ENCODE measurements around the gene DNMT1. TPM values are rescaled to one million over a fixed set of nuclear protein-coding genes. Genes with fewer than 3 reads are reported as not detected.
"Not testable (repeated sequence)": the region's sequence is repeated elsewhere in the genome, so short reads cannot be mapped to it uniquely, and the experiment has no call there.

Gene DNMT1
- total RNA-seq, result 100 to 1,000 TPM; 337 to 352 TPM

GRCh38 chr19:10194500-10195198, at the start of gene DNMT1:
DNMT1 (minus strand) TSS chr19:10194953; CDS start chr19:10194899, 54 bp downstream.
- H3K9me3 Mint-ChIP-seq, result no peaks in the 10 kb centered on the region
- peak within 1 kb of the TSS; percentile 98 for H3K4me3 Mint-ChIP-seq
- H3K27ac Mint-ChIP-seq, result peak within 1 kb of the TSS; percentile 98
- H3K36me3 Mint-ChIP-seq, result peaks cover 33% of the 10 kb centered on the region
- H3K4me1 Mint-ChIP-seq, result peaks cover 31% of the 10 kb centered on the region
- H3K27me3 Mint-ChIP-seq, result no peaks in the 10 kb centered on the region
- DNase-seq, result peak; percentile 98

- Mint-ChIP-seq H3K27ac (no peak overlapping the region), H3K27me3 (no peaks in the 10 kb centered on the region), H3K4me1 (peaks cover 4% of the 10 kb centered on the region), H3K4me3 (no peak overlapping the region), H3K36me3 (no peaks in the 10 kb centered on the region), H3K9me3 (no peaks in the 10 kb centered on the region)
- DNase-seq, result no peak
Observed at GRCh38 chr19:10243606-10244005, 48.9 kb upstream of the DNMT1 start.

- H3K27ac Mint-ChIP-seq, H3K9me3 Mint-ChIP-seq, DNase-seq, H3K4me1 Mint-ChIP-seq, H3K4me3 Mint-ChIP-seq, H3K27me3 Mint-ChIP-seq, H3K36me3 Mint-ChIP-seq: not testable (repeated sequence)
Observed at GRCh38 chr19:10241826-10242449, 47.2 kb upstream of the DNMT1 start.

GRCh38 chr19:10238172-10238783, 43.5 kb upstream of the DNMT1 start:
- no peak for DNase-seq
- H3K9me3 Mint-ChIP-seq, result no peaks in the 10 kb centered on the region
- H3K36me3 Mint-ChIP-seq, result peaks cover 3% of the 10 kb centered on the region
- no peak overlapping the region for H3K4me3 Mint-ChIP-seq
- no peaks in the 10 kb centered on the region for H3K27me3 Mint-ChIP-seq
- peaks cover 18% of the 10 kb centered on the region for H3K4me1 Mint-ChIP-seq
- no peak overlapping the region for H3K27ac Mint-ChIP-seq

GRCh38 chr19:10237702-10238101, 42.9 kb upstream of the DNMT1 start:
- Mint-ChIP-seq H3K27ac (no peak overlapping the region), H3K4me3 (no peak overlapping the region), H3K9me3 (no peaks in the 10 kb centered on the region), H3K27me3 (no peaks in the 10 kb centered on the region), H3K36me3 (peaks cover 3% of the 10 kb centered on the region), H3K4me1 (peaks cover 18% of the 10 kb centered on the region)
- no peak for DNase-seq

GRCh38 chr19:10235409-10235808, 40.7 kb upstream of the DNMT1 start:
- Mint-ChIP-seq H3K4me1 (peaks cover 19% of the 10 kb centered on the region), H3K27ac (peak overlapping the region; percentile 68)
- H3K4me3 Mint-ChIP-seq, H3K27me3 Mint-ChIP-seq, DNase-seq, H3K36me3 Mint-ChIP-seq, H3K9me3 Mint-ChIP-seq: not testable (repeated sequence)

- H3K36me3 Mint-ChIP-seq, result peaks cover 3% of the 10 kb centered on the region
- no peaks in the 10 kb centered on the region for H3K27me3 Mint-ChIP-seq
- H3K4me1 Mint-ChIP-seq, result peaks cover 19% of the 10 kb centered on the region
- no peak overlapping the region for H3K27ac Mint-ChIP-seq
- no peak for DNase-seq
- H3K4me3 Mint-ChIP-seq, result no peak overlapping the region
- H3K9me3 Mint-ChIP-seq, result no peaks in the 10 kb centered on the region
Observed at GRCh38 chr19:10235003-10235402, 40.2 kb upstream of the DNMT1 start.

- H3K4me1 Mint-ChIP-seq, result peaks cover 24% of the 10 kb centered on the region
- no peaks in the 10 kb centered on the region for H3K9me3 Mint-ChIP-seq
- H3K4me3 Mint-ChIP-seq, result no peak overlapping the region
- H3K27me3 Mint-ChIP-seq, result no peaks in the 10 kb centered on the region
- peaks cover 3% of the 10 kb centered on the region for H3K36me3 Mint-ChIP-seq
- H3K27ac Mint-ChIP-seq, result no peak overlapping the region
- DNase-seq, result no peak
Observed at GRCh38 chr19:10233946-10234345, 39.2 kb upstream of the DNMT1 start.

- peaks cover 22% of the 10 kb centered on the region for H3K4me1 Mint-ChIP-seq
- no peak for DNase-seq
- H3K27ac Mint-ChIP-seq, result peak overlapping the region; percentile 73
- H3K4me3 Mint-ChIP-seq, result peak overlapping the region; percentile 72
- no peaks in the 10 kb centered on the region for H3K27me3 Mint-ChIP-seq
- H3K9me3 Mint-ChIP-seq, result no peaks in the 10 kb centered on the region
- H3K36me3 Mint-ChIP-seq, result peaks cover 3% of the 10 kb centered on the region
Observed at GRCh38 chr19:10231612-10232228, 37.0 kb upstream of the DNMT1 start.

GRCh38 chr19:10230861-10231611, 36.3 kb upstream of the DNMT1 start, which contains the start of gene S1PR2:
S1PR2 (minus strand) TSS chr19:10231331; CDS start chr19:10224905, 6,426 bp downstream.
- H3K9me3 Mint-ChIP-seq, result no peaks in the 10 kb centered on the region
- H3K4me1 Mint-ChIP-seq, result peaks cover 17% of the 10 kb centered on the region
- no peaks in the 10 kb centered on the region for H3K27me3 Mint-ChIP-seq
- H3K27ac Mint-ChIP-seq, result peak within 1 kb of the TSS; percentile 78
- H3K36me3 Mint-ChIP-seq, result no peaks in the 10 kb centered on the region
- peak within 1 kb of the TSS; percentile 84 for H3K4me3 Mint-ChIP-seq
- DNase-seq, result peak; percentile 75

- H3K27ac Mint-ChIP-seq, result peak overlapping the region; percentile 78
- DNase-seq, result peak; percentile 55
- H3K9me3 Mint-ChIP-seq, result no peaks in the 10 kb centered on the region
- peaks cover 10% of the 10 kb centered on the region for H3K4me1 Mint-ChIP-seq
- no peaks in the 10 kb centered on the region for H3K36me3 Mint-ChIP-seq
- peak overlapping the region; percentile 84 for H3K4me3 Mint-ChIP-seq
- no peaks in the 10 kb centered on the region for H3K27me3 Mint-ChIP-seq
Observed at GRCh38 chr19:10230173-10230860, 35.6 kb upstream of the DNMT1 start.

- Mint-ChIP-seq H3K9me3 (no peaks in the 10 kb centered on the region), H3K4me1 (peaks cover 9% of the 10 kb centered on the region), H3K36me3 (no peaks in the 10 kb centered on the region), H3K27me3 (no peaks in the 10 kb centered on the region), H3K4me3 (no peak overlapping the region), H3K27ac (no peak overlapping the region)
- DNase-seq, result no peak
Observed at GRCh38 chr19:10228920-10229319, 34.2 kb upstream of the DNMT1 start.

GRCh38 chr19:10228393-10228792, 33.6 kb upstream of the DNMT1 start:
- H3K9me3 Mint-ChIP-seq, result no peaks in the 10 kb centered on the region
- H3K27me3 Mint-ChIP-seq, result no peaks in the 10 kb centered on the region
- no peaks in the 10 kb centered on the region for H3K36me3 Mint-ChIP-seq
- no peak for DNase-seq
- H3K4me3 Mint-ChIP-seq, result no peak overlapping the region
- no peak overlapping the region for H3K27ac Mint-ChIP-seq
- H3K4me1 Mint-ChIP-seq, result peaks cover 9% of the 10 kb centered on the region
